Measurements from ENCODE around the gene SRRM3.

- TF ChIP-seq CTCF (conservative IDR thresholded peaks at IDR 0.05) (no peak), EZH2 (IDR thresholded peaks at IDR 0.05; ENCODE audit: low read depth) (no peak)
Observed at GRCh38 chr7:76202666-76203030, 952 bp downstream of the SRRM3 start.

Data from PC-9 (cell line).